Colonic mucosa (tissue), 4 donors: Measurements from ENCODE around the gene DRD2. TPM values are rescaled to one million over a fixed set of nuclear protein-coding genes. Genes with fewer than 3 reads are reported as not detected.

Source experiments
- DNase-seq: peaks from one replicate; pipeline ENCODE4 v3.0.0-alpha.2; 2020
- H3K27ac ChIP-seq: fragments of 200-600 bp; one replicate; pipeline ENCODE4 v1.8.0; 2021
- H3K27me3 ChIP-seq: fragments of 200-600 bp; one replicate; pipeline ENCODE4 v1.8.0; 2021
- H3K36me3 ChIP-seq: fragments of 200-600 bp; one replicate; pipeline ENCODE4 v1.8.0; 2021
- H3K4me1 ChIP-seq: fragments of 200-600 bp; one replicate; pipeline ENCODE4 v1.8.0; 2021; ENCODE audit warnings: mild to moderate bottlenecking
- H3K4me3 ChIP-seq: fragments of 200-600 bp; one replicate; pipeline ENCODE4 v1.8.0; 2021
- H3K9ac ChIP-seq, 2 donors: one replicate each; pipeline ENCODE4 v1.7.0; 2013; ENCODE audit warnings: control low read depth in 2 of 2, low read depth in 2 of 2, low read length in 2 of 2
- H3K9me3 ChIP-seq: fragments of 200-600 bp; one replicate; pipeline ENCODE4 v1.8.0; 2021
- CTCF ChIP-seq: fragments of 200-600 bp; IDR thresholded peaks from one replicate; pipeline ENCODE4 v1.8.0; 2022; ENCODE audit warnings: antibody characterized with exemption, mild to moderate bottlenecking
- intact Hi-C: fragments of 100-400 bp; cut with DNase I; formaldehyde crosslinking; loops from one replicate; pipeline ENCODE4 v1.14.1; 2022
- microRNA-seq: library from miRNA; unstranded; fragments of <30 nt; microRNA quantifications from one replicate; pipeline ENCODE4, GENCODE V29; 2019
- total RNA-seq, 2 donors: library from RNA; stranded (reverse); fragmentation: NEBNext Ultra II Directional in 1 of 2; extraction: Animal tissue kit (Norgen Biotek cat#: 25700) in 1 of 2; gene quantifications; one replicate each; pipeline ENCODE4 v1.2.1, GENCODE V29; 2021
- donor health status: healthy.
- donor health status: DM: no; HTN: no; CAD: no.
- donor health status: DM: no; HTN: no; CAD: no.

The DRD2 gene
- total RNA-seq, 2 donors from 2014 or later, result 0.10 to 0.27 TPM

GRCh38 chr11:113370634-113371033, 104.6 kb downstream of the DRD2 start:
- no peak for DNase-seq
- no peaks in the 10 kb centered on the region for H3K36me3 ChIP-seq
- intact Hi-C loops, result no loop called here
- no peak overlapping the region for H3K27ac ChIP-seq
- H3K4me1 ChIP-seq, result no peaks in the 10 kb centered on the region
- H3K4me3 ChIP-seq, result no peak overlapping the region
- H3K9ac ChIP-seq, result no peak overlapping the region
- no peaks in the 10 kb centered on the region for H3K9me3 ChIP-seq
- H3K27me3 ChIP-seq, result no peaks in the 10 kb centered on the region
- TF ChIP-seq CTCF, result no peak

GRCh38 chr11:113369411-113369810, 105.8 kb downstream of the DRD2 start:
- intact Hi-C loops, result no loop called here

GRCh38 chr11:113365895-113366294, 109.3 kb downstream of the DRD2 start:
- H3K9me3 ChIP-seq, result no peaks in the 10 kb centered on the region
- H3K27me3 ChIP-seq, result no peaks in the 10 kb centered on the region
- no peak for TF ChIP-seq CTCF
- H3K4me1 ChIP-seq, result no peaks in the 10 kb centered on the region
- no peaks in the 10 kb centered on the region for H3K36me3 ChIP-seq
- intact Hi-C loops, result no loop called here
- no peak for DNase-seq
- H3K27ac ChIP-seq, result no peak overlapping the region
- no peak overlapping the region for H3K4me3 ChIP-seq
- no peak overlapping the region for H3K9ac ChIP-seq

More at GRCh38 chr11:113369411-113369810, 105.8 kb downstream of the DRD2 start:
- DNase-seq, result no peak
- H3K4me3 ChIP-seq, result no peak overlapping the region
- H3K9ac ChIP-seq, result no peak overlapping the region
- no peak for TF ChIP-seq CTCF
- H3K4me1 ChIP-seq, result no peaks in the 10 kb centered on the region
- no peaks in the 10 kb centered on the region for H3K36me3 ChIP-seq
- H3K9me3 ChIP-seq, result no peaks in the 10 kb centered on the region
- H3K27me3 ChIP-seq, result no peaks in the 10 kb centered on the region
- H3K27ac ChIP-seq, result no peak overlapping the region

- H3K9ac ChIP-seq, result no peak overlapping the region
- TF ChIP-seq CTCF, result no peak
- intact Hi-C loops, result no loop called here
- no peaks in the 10 kb centered on the region for H3K4me1 ChIP-seq
- no peak overlapping the region for H3K27ac ChIP-seq
- H3K9me3 ChIP-seq, result no peaks in the 10 kb centered on the region
- no peaks in the 10 kb centered on the region for H3K36me3 ChIP-seq
- H3K4me3 ChIP-seq, result no peak overlapping the region
- H3K27me3 ChIP-seq, result no peaks in the 10 kb centered on the region
- no peak for DNase-seq
Observed at GRCh38 chr11:113363996-113364641, 111.1 kb downstream of the DRD2 start.

- TF ChIP-seq CTCF, result no peak
- H3K9ac ChIP-seq, result no peak overlapping the region
- no peak overlapping the region for H3K4me3 ChIP-seq
- DNase-seq, result no peak
- intact Hi-C loops, result no loop called here
- no peaks in the 10 kb centered on the region for H3K4me1 ChIP-seq
- H3K27me3 ChIP-seq, result no peaks in the 10 kb centered on the region
- no peaks in the 10 kb centered on the region for H3K9me3 ChIP-seq
- no peaks in the 10 kb centered on the region for H3K36me3 ChIP-seq
- H3K27ac ChIP-seq, result no peak overlapping the region
Observed at GRCh38 chr11:113363406-113363805, 111.8 kb downstream of the DRD2 start.

Small RNAs within 50 kb of the gene (microRNA-seq; reads per million reads assigned to microRNA genes)
- not detected for gene MIR4301

Other genes starting within 250 kb of the DRD2 start
- 10 to 100 TPM; 11.1 to 21.3 TPM for gene TTC12, start 160.8 kb downstream of the DRD2 start, total RNA-seq
- under 1 TPM; 0.10 to 0.32 TPM for gene ANKK1, start 87.6 kb downstream of the DRD2 start, total RNA-seq
- gene TMPRSS5, start 230.9 kb upstream of the DRD2 start, total RNA-seq, result under 1 TPM; 0.11 to 0.59 TPM